Osteocyte (in vitro differentiated cells): ENCODE results near the gene MAP4K3. TPM values are rescaled to one million over a fixed set of nuclear protein-coding genes. Genes with fewer than 3 reads are reported as not detected.

Experiments used
- DNase-seq: peaks from one replicate; pipeline ENCODE4 v3.0.0; 2021; ENCODE audit warnings: mixed read lengths; ENCODE audit not compliant: unreplicated experiment; ENCODE audit errors: extremely low spot score
- H3K27ac Mint-ChIP-seq: one replicate; pipeline ENCODE4 v1.8.0; 2021; ENCODE audit warnings: mild to moderate bottlenecking, mixed read lengths; ENCODE audit not compliant: unreplicated experiment
- H3K27me3 Mint-ChIP-seq: one replicate; pipeline ENCODE4 v1.8.0; 2021; ENCODE audit warnings: mixed read lengths; ENCODE audit not compliant: unreplicated experiment
- H3K36me3 Mint-ChIP-seq: one replicate; pipeline ENCODE4 v1.8.0; 2021; ENCODE audit warnings: mixed read lengths; ENCODE audit not compliant: unreplicated experiment
- H3K4me1 Mint-ChIP-seq: one replicate; pipeline ENCODE4 v1.8.0; 2021; ENCODE audit warnings: mixed read lengths; ENCODE audit not compliant: unreplicated experiment
- H3K4me3 Mint-ChIP-seq: one replicate; pipeline ENCODE4 v1.8.0; 2021; ENCODE audit warnings: mild to moderate bottlenecking, moderate library complexity, mixed read lengths; ENCODE audit not compliant: unreplicated experiment
- H3K9me3 Mint-ChIP-seq: one replicate; pipeline ENCODE4 v1.8.0; 2021; ENCODE audit warnings: mixed read lengths; ENCODE audit not compliant: unreplicated experiment
- total RNA-seq: library from RNA; stranded (reverse); gene quantifications from 2 replicates; pipeline ENCODE4 v1.2.1, GENCODE V29; 2021
- TF ChIP-seq, protein P1 (sequence below): fragments of 200-600 bp; sonication (generic); IDR thresholded peaks from 2 replicates; pipeline ENCODE4 v1.5.0; 2021; ENCODE audit warnings: antibody characterized with exemption, mild to moderate bottlenecking, moderate library complexity

MAP4K3 gene
- total RNA-seq, 1 donor from 2014 or later: 35.0 TPM

- DNase-seq: no peak
- Mint-ChIP-seq H3K4me1 (peaks cover 74% of the 10 kb centered on the region), H3K4me3 (no peak overlapping the region), H3K9me3 (no peaks in the 10 kb centered on the region), H3K27ac (peak overlapping the region; percentile 39), H3K27me3 (no peaks in the 10 kb centered on the region), H3K36me3 (peaks cover 2% of the 10 kb centered on the region)
- TF ChIP-seq, protein P1, sequence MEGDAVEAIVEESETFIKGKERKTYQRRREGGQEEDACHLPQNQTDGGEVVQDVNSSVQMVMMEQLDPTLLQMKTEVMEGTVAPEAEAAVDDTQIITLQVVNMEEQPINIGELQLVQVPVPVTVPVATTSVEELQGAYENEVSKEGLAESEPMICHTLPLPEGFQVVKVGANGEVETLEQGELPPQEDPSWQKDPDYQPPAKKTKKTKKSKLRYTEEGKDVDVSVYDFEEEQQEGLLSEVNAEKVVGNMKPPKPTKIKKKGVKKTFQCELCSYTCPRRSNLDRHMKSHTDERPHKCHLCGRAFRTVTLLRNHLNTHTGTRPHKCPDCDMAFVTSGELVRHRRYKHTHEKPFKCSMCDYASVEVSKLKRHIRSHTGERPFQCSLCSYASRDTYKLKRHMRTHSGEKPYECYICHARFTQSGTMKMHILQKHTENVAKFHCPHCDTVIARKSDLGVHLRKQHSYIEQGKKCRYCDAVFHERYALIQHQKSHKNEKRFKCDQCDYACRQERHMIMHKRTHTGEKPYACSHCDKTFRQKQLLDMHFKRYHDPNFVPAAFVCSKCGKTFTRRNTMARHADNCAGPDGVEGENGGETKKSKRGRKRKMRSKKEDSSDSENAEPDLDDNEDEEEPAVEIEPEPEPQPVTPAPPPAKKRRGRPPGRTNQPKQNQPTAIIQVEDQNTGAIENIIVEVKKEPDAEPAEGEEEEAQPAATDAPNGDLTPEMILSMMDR: no peak
Measured at GRCh38 chr2:39431592-39432316, 5.3 kb downstream of the MAP4K3 start.

DNA sequence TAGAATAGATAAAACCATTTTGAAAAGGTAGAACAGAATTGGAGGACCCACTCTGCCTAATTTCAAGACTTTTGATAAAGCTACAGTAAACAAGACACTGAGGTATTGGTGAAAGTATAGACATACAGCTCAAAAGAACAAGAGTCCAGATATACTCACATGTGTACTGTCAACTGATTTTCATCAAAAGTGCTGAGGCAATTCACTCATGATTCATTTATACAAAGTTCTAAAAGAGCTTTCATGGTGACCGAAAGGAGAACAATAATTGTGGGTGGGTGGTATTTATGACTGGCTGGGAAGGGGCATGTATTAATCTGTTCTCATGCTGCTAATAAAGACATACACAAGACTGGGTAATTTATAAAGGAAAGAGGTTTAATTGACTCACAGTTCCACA, 7.3 kb downstream of the MAP4K3 start:
- peaks cover 81% of the 10 kb centered on the region for H3K4me1 Mint-ChIP-seq
- no peaks in the 10 kb centered on the region for H3K9me3 Mint-ChIP-seq
- TF ChIP-seq, protein P1: no peak
- no peak for DNase-seq
- H3K27me3 Mint-ChIP-seq: no peaks in the 10 kb centered on the region
- H3K4me3 Mint-ChIP-seq: no peak overlapping the region
- H3K36me3 Mint-ChIP-seq: peaks cover 2% of the 10 kb centered on the region
- no peak overlapping the region for H3K27ac Mint-ChIP-seq

DNA sequence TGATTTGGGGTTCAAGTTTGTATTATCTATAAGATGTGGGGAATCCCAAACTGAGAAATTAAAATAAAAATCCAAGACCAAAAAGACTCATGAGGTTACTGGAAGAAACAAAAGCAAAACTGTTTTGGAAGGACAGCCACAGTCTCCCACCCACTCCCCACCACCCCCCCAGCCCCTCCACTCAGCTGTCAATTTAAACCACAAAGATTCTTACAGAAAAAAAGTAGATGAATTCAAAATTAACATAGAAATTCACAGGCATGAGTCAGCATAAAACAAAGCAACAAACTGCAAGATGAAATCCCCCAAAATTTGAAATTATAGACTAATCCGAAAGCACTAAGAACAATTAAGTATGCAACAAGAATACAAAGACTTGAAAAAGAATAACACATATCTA, 12.1 kb downstream of the MAP4K3 start:
- H3K27me3 Mint-ChIP-seq: no peaks in the 10 kb centered on the region
- no peak for DNase-seq
- no peaks in the 10 kb centered on the region for H3K9me3 Mint-ChIP-seq
- TF ChIP-seq, protein P1: no peak
- no peak overlapping the region for H3K27ac Mint-ChIP-seq
- H3K4me1 Mint-ChIP-seq: peaks cover 47% of the 10 kb centered on the region
- no peak overlapping the region for H3K4me3 Mint-ChIP-seq
- H3K36me3 Mint-ChIP-seq: no peaks in the 10 kb centered on the region

DNA sequence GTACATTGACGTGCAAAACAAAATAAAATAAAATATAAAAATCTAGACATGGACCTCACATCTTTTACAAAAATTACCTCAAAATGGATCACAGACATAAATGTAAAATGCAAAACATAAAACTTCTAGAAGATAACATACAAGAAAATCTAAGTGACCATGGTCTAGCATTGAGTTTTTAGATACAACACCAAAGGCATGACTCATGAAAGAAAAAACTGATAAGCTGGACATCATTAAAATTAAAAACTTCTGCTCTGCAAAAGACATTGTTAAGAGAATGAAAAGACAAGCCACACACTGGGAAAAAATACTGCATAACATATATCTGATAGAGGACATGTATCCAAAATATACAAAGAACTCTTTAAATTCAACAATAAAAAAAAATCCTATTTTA, 14.4 kb downstream of the MAP4K3 start:
- Mint-ChIP-seq H3K36me3 (peaks cover 2% of the 10 kb centered on the region), H3K4me1 (peaks cover 53% of the 10 kb centered on the region), H3K4me3 (no peak overlapping the region), H3K27me3 (no peaks in the 10 kb centered on the region), H3K27ac (no peak overlapping the region), H3K9me3 (no peaks in the 10 kb centered on the region)
- TF ChIP-seq, protein P1: no peak
- no peak for DNase-seq

- Mint-ChIP-seq H3K9me3 (no peaks in the 10 kb centered on the region), H3K27me3 (no peaks in the 10 kb centered on the region), H3K36me3 (peaks cover 2% of the 10 kb centered on the region), H3K4me1 (peaks cover 51% of the 10 kb centered on the region), H3K4me3 (no peak overlapping the region), H3K27ac (no peak overlapping the region)
- TF ChIP-seq, protein P1: no peak
- no peak for DNase-seq
Measured at GRCh38 chr2:39421354-39421753, 15.7 kb downstream of the MAP4K3 start.
